UCSD-AML1 (cell line): Measurements from ENCODE around the gene CHPF2.

ENCODE experiments used
- DNase-seq: peaks from one replicate; lab custom pipeline; 2025; ENCODE audit not compliant: unreplicated experiment; lab: John Stamatoyannopoulos, UW

Gene CHPF2, protein sequence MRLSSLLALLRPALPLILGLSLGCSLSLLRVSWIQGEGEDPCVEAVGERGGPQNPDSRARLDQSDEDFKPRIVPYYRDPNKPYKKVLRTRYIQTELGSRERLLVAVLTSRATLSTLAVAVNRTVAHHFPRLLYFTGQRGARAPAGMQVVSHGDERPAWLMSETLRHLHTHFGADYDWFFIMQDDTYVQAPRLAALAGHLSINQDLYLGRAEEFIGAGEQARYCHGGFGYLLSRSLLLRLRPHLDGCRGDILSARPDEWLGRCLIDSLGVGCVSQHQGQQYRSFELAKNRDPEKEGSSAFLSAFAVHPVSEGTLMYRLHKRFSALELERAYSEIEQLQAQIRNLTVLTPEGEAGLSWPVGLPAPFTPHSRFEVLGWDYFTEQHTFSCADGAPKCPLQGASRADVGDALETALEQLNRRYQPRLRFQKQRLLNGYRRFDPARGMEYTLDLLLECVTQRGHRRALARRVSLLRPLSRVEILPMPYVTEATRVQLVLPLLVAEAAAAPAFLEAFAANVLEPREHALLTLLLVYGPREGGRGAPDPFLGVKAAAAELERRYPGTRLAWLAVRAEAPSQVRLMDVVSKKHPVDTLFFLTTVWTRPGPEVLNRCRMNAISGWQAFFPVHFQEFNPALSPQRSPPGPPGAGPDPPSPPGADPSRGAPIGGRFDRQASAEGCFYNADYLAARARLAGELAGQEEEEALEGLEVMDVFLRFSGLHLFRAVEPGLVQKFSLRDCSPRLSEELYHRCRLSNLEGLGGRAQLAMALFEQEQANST

GRCh38 chr7:151232091-151232916 is at the start of gene CHPF2:
Gene CHPF2 (plus strand): TSS chr7:151232483. CDS start chr7:151234012, 1,529 bp downstream.
- DNase-seq = peak; percentile 82

GRCh38 chr7:151185762-151186639 is 46.3 kb upstream of the CHPF2 start:
- no peak for DNase-seq

DNA sequence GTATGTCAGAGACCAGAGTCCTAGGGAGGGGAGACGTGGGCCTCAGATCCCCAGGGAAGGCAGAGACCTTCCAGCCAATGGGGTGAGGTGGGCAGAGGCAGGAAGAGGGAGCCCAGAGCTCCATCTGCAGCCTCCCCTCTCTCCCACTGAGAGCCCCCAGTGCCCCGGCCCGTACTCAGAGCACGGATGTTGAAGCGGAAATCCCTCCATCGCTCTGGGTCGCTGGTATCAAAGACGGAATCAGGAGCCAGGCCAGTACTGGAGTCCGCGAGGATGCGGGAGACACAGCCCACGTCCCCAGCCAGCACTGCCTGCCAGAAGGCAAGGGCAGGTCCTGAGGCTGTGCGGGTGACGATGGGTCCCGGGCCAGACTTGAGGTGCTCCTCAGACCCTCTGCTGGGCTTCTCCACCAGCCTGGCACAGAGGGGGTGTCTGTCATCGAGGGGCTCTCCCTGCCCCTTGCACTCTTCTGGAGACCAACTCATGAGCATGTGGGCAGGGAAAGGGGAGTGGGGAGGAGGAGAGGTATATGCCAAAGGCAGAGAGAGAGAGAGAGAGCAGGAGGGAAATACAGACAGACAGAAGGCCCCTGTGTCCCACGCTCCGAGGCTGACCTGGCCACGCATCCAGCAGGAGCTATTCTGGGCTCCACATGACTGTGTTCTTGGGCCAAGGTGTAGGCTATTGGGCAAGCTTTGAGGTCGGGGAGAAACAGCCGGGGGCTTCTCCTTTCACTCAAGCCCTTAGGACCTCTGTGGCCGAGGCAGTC is 45.5 kb upstream of the CHPF2 start, which contains the start of gene ASB10:
Gene ASB10, minus strand, starts transcription at position 611 of the 769 bp plus-strand sequence. Its CDS starts 120 bp downstream, at position 491.
- no peak for DNase-seq

DNA sequence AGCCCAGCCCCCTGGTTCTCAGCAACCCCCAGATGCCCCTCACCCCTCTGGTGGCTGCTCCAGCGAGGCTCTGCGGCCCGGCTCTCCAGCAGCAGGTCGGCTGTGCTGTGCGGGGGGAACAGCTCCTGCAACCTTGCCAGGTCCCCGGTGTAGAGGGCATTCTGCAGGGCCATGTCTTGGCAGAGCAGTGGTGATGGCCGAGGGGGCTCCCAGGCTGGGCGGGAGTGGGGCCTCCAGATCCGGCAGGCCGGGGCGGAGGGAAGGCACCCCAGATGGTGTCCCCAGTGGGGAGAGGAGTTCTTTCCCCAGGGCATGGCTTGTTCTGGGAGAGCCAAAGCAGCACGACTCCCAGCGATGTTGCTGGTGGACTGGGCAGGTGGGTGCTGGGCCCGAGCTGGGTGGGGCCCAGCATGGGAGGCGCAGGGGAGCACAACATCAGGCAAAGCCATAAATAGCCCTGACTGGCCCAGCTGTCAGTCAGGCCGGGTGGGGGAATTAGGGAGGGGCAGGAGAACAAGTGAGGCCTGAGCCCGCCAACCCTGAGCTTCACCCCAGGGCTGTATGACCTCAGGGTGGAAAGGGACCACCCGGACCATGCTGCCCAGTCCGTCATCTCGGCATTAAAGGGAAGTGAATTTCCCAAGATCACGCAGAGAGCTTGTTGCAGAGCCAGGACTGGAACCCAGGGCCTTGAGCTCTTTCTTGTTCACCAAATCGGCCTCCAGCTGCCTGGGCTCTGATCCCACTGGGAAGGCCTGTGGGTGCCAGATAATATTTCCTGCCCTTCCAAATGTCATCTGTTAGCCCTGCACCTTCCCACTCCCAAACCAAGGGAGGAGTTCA is 44.7 kb upstream of the CHPF2 start:
- no peak for DNase-seq

DNA sequence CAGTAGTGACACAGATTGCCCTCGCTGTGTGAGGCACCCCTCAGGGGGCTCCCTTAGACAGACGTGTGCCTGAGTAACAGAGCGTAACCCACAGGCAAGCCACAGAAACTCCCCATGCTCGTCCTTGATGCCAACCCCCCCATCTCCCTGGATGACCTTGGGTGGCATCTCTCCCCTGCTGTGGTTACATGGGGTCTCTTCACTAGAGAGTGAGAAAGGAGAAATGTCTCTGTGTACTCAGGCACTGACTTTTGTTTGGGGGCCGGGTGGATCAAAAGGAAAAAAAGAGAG is 44.1 kb upstream of the CHPF2 start:
- DNase-seq = no peak

DNA sequence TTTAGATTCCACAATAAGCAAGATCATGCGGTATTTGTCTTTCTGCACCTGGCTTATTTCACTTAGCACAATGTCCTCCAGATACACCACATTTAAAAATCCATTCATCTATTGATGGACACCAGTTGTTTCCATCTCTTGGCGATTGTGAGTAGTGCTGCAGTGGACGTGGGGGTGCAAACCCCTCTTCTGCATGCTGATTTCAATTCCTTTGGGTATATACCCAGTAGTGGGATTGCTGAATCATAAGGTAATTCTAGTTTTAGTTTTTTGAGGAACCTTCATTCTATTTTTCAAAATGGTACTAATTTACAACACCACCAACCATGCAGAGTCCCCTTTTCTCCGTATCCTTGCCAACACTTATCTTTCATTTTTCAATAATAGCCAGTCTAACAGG is 43.2 kb upstream of the CHPF2 start:
- DNase-seq = no peak

DNA sequence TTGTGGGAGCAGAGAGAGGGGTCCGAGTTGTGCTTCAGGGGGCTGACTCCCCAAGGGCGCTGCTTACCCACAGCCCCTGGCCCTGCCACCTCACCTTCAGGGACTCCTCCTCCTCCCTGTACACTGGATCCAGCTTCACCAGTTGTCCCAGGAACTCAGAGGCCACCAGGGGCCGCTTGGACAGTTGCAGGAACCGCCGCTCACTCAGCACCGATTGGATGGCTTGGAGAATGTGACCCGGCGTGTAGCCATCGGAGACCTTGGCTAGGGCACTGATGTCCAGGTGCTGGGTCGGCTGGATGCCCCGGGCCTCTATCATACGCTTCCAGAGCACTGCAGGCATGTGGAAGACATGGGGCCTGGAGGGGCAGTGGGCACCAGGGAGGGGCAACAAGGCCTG is 40.7 kb upstream of the CHPF2 start:
- DNase-seq = no peak

DNA sequence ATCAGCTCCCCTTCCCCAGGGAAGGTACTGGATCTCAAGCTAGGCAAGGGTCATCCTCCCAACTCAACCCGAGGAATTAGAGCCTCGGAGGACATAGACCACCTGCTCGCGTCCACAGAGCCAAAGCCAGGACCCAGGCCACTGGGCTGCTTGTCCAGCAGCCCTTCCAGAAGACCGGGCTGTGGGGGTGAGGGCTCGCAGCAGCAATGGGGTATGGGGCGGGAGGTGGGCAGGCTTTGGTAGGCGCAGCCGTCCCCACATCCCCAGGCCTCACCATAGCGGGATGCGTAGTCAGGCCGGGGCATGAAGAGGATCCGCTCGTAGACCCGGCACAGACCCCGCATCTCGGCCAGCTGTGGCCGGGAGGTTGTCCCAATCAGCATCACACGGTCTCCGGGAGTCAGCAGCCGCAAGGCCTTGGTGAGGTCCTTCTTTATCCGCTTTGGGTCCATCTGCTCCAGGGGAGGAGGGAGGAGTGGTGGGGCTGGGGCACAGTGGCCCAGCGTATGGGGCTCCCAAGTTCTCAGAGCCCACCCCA is 40.2 kb upstream of the CHPF2 start:
- DNase-seq = no peak

- no peak for DNase-seq
These were observed 38.9 kb upstream of the CHPF2 start for GRCh38 chr7:151193203-151193978.

DNA sequence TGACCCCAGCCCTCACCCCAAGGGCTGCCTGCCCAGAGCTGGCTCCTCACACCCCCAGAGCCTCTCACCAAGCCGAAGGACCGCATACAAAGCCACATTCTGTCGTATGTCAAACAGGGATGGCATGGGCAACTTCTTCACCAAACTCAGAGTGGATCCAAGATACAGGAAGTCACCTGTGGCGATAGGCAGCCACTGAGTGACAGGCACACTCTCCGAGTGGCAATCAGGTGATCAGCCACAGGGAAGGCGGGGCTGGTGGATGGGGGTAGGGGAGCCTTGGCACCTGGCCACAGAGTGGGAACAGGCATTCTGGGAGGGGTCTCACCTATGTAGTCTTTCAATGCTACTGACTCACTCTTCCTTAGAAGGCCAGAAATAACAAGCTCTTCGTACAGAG is 38.1 kb upstream of the CHPF2 start:
- DNase-seq = no peak

DNA sequence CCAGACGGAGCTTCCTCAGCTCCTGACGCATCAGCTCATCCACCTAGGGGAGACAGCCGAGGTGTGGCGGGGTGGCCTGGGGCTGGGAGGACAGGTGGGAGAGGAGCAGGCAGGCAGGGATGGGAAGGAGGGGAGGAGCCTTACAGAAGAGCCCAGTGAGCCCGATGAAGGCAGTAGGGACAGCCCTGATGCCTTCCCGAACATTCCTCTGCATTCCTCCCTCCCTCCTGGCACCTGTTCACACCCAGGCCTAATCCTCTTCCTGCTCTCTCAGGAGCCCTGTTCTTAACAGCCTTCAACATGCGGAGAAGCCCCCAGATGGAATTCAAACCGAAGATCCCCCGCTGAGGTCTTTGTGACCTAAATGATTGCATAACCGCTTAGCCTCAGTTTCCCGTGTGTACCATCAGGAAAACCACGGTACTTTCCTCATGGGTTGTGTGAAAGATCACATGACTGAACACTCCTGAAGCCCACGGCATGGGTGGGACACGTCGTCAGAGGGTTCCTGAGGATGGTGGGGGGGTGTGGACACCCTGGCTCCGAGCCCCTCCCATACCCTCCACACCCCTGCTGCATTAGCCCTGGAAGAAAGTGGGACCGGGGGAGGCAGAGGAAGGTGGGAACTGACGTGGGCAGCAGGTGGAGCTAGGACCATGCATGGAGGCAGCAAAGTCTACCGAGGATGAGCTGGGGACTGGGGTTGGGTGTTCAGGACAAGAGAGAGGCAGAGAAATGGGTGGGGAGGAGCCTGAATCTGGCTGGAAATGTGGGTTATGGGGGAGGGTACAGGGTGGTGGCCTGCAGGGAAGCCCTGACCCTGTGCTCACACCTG is 36.5 kb upstream of the CHPF2 start:
- DNase-seq = no peak

- no peak for DNase-seq
These were observed 34.4 kb upstream of the CHPF2 start for GRCh38 chr7:151197932-151198331.

DNA sequence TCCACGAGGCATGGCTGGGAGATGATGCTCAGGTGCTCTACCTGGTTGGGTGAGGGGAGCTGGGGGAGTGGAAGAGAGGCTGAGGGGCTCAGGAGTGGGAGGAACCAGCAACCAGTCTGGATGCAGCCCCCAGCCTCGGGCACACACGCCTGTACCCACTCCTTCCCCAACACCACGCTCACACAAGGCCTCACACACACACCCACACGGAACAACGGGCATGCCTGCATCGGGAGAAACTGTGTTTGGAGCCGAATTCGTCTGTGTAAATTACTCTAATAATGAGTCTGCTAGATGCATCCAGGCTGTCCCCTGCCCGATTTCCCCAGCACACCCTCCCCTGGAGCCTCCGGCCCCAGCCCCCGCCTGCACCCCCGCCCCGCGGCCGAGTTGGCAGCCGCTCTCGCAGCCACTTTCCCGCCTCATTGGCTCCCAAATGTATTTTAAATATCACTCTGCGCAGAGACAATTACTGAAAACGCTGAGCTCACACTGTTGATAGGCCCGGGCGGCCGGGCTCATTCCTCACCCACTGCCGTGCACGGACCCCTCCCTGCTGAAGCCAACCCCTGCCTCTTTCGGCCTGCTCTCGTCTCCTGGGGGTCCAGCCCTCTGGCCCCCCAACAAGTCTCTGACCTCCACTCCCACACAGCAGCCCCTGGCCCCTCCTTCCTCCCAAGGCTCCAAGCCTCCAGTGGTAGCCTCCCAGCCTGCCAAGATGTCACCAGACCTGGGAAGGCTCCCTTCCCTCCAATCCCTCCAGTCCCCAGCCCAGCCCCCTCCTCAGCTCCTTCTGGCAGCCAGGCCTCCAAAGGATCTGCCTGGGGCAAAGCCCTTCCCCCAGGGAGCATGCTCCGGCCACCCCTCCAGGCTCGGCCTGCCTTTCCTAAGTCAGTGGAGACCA is 33.1 kb upstream of the CHPF2 start:
- DNase-seq = no peak

DNA sequence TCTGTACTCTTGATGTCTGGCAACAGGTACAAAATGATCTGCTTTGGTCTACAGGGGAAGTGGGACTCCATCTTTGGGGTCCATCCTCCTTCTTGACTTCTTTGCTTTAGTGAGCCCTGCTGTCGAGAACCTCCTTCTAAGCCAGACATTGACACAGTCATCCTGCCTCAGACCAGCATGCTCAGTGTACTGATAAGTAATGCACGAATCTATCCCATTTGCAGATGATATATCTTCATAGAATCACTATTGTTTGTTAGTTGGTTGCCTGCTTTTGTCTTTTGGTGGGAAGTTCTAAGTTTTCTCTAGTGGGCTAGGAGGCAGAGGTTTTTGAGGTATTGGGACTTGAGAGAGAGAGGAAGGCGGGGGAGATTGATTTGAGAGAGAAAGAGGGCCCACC is 30.9 kb upstream of the CHPF2 start:
- no peak for DNase-seq

- no peak for DNase-seq
These were observed 30.5 kb upstream of the CHPF2 start for GRCh38 chr7:151201751-151202150.

- no peak for DNase-seq
These were observed 29.4 kb upstream of the CHPF2 start for GRCh38 chr7:151202836-151203235.
